ENCODE results near the gene LDLRAD4. TPM values are rescaled to one million over a fixed set of nuclear protein-coding genes. Genes with fewer than 3 reads are reported as not detected.

The LDLRAD4 gene
- total RNA-seq, 1 donor from 2014 or later = 6.7 TPM

DNA sequence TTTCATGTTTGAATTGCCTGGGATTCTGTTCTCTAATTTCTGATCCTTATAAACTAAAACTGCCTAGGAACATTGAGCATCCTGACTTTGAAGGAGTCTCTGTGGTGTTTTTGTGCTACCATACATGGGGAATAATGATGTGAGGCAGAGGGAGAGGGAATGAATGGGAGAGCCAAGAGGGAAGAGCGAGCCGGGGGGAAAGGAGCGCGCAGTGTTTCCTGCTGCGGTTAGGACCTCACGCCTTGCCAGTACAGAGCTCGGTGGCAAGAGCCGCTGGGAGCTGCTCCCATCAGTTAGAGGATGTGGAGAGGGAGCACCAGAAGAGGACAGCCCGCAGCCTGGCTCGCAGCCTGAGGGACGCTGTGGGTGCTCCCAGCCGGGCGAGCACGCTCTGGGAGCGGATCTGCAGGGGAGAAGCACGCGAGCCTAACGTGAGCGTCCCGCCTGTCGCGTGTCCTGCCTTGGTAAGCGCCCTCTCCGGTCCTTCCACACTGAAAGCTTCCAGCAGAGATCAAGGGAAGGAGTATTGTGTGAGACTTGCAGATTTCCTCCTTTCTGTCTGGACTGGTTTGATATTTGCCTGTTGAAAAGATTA is 393.1 kb downstream of the LDLRAD4 start:
- DNase-seq (ENCODE audit: low read depth in 2 of 2) = peak; percentile 14 to 38

DNA sequence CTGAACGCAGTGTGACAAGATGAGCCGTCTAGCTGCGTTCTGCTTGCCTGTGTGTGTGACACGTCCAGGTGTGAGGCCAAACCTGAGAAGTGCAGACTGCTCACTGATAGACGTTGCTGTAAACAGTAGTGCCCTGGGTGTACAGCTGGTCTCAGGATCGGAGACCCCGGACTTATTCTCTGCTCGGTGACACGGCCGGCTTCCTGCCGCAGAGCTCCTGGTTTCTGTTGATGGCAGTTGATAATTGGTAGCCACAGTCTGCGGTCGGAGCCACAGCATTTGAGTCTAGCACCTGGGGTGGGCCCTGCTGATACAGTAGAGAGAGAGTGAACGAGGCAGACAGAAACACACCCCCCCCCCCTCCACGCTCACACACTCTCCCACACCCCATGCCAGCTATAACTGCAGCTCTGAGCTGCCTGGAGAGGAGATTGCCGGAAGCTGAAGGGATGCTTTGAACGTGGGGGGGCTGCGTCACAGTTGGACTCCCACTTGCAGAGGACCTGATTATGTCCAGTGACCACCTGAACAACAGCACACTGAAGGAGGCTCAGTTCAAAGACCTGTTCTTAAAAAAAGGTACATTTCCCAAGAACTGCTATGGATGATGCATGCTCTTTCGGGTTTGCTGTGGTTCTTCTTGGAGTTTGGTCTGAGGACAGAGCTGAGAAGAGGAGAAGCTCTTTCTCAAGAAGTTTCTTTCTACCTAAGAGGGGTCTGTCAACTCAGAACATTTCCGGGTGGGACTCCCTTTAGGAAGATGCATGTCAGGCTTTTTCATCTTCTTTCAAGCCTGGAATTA is 393.8 kb downstream of the LDLRAD4 start:
- DNase-seq (ENCODE audit: low read depth in 2 of 2) = no peak

DNA sequence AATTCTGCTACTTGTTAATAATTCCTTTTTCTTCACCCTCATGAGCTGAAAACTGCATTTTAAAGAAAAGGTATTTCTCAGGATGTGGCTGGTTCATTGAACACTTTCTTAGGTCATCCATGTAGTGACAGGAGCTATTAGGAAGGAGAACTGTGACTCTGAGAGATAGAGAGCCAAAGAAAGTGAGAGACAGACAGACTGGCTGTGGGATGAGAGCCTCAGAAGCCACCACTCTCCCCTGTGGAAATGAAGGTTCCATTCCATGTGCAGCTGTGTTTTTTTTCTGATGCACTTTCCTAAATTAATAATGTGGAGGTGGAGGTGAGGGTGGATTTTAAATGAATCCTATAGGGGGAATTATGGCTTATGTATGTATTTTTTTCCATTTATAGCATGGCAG is 394.5 kb downstream of the LDLRAD4 start:
- no peak for DNase-seq (ENCODE audit: low read depth in 2 of 2)

DNA sequence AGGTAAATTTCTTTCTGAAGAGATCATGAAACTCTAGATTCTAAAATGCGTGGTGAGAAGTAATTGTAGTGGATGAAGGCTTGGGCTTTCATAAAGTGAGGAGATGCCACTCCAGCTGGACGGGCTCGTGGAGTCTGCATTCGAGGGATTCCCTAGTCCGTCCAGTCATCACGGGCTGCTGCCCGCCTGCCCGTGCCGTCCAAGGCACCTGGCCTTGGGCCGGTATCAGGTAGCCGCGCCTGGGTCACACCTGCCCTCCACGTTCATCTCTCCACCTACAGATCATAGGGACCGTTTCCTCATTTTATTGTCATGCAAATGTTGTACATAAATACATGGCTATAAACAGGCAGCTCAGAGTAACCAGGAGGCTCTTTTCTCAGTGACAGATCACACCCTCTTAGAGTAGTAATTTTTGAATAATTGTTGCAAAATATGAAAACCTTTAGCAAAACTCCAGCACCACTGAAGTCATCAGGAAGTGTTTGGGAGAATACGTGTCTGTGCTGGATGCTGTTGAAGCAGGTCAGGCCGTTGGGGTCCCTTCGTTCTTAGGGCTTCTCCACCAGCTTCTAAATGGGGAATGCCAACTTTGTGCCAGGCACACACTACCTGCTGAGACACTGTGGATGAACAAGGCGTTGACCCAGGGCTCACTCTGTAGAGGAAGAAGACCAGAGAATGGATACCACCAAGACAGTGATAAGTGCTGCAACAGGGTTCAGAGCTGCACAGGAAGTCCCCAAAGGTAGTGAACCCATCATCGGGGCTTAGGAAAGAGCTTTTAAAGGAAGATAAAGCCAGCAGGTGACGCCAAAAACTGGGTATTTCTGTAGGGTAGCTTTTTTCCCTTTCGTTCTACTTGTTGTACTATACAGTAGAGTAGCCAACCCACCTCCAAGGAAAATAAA is 395.3 kb downstream of the LDLRAD4 start:
- no peak for DNase-seq (ENCODE audit: low read depth in 2 of 2)

DNA sequence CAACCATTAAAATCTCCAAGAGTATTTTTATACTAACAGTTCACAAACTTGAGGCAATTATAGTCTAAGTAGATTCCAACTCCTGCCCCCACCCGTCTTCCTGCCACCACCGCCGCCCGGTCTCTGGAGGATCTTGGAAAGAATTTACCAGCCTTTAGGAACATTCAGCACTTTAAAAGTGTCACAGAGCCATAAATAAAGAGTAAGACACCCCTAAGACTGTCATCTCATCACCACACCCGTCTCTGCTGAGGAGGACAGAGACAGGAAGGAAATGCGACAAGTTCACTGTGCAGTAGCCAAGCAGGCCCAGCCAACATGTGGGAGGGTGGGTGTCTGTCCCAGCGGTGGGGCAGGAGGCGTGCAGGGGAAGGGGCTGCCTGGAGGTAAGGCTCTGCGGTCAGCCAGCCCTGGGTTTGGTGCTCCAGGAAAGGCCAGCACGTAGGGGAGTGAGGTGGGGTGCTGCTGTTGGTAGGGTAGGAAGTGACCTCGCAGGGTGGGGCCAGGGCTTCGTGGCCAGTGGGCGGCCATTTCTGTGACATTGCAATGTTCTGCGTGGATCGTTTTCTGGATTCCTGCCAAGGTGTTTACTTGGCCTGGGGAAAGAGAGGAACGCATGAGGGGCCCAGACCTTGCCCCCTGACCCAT is 396.2 kb downstream of the LDLRAD4 start:
- DNase-seq (ENCODE audit: low read depth in 2 of 2) = no peak

DNA sequence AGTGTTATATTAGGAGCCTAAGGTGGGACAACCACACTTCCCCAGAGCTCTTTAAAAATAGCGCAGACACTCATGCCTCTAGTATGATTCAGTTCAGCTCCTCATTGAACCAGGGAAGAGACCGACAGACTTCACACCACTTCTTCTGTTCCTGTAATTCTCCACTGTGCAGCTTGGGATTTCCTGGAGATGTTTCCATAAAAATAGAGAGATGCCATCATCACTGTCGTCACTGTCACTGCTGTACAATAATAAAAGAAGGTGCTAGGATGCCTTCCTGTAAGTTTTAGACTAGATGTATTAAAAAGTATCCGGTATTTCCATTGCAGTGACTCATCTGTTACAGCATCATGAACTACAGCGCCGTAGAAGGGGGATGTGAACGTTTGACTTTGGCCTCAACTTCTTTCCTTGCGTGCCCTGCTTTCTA is 396.9 kb downstream of the LDLRAD4 start:
- DNase-seq (ENCODE audit: low read depth in 2 of 2) = peak; percentile 24 to 26

DNA sequence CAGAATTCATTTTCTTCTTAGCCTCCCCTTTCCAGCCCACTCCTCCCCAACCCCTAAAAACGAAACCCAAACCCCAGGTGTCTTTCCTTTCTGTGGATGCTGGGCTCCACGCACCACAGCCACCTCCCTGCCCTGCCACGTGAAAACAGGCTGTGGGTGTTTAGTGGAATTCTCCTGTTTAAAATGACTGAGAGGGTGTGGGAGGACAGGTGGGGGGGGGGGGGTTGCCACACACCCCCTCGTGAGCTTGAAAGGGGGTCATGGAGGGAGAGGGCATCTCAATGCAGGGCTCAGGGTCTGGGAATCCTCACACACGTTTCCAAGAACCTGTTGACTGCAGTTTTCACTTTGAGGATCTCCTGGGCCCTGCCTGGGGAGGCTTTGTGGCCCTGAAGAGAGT is 397.5 kb downstream of the LDLRAD4 start:
- no peak for DNase-seq (ENCODE audit: low read depth in 2 of 2)

DNA sequence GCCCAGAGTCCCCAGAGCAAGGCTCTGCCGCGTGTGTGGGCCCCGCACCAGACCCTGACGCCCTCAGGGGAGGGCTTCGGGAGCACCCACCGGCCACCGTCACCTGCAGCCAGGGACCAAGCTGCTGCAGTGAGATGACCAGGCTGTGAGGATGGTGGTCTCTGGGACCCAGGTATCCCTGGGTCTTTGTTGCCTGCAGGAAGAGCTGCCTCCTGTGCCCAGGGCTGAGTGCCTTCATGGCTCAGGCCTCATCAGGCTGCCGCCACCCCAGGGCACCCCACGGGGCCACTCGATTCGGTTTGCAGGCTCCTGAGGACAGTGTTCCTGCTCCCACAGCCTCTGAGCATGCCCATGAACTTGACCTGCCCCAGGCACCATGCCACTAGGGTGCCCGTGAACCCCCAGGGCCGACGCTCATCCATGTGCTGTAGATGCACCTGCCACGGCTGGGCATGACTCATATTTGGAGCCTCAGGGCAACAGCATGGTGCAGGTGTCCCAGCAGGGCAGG is 398.0 kb downstream of the LDLRAD4 start:
- no peak for DNase-seq (ENCODE audit: low read depth in 2 of 2)

DNA sequence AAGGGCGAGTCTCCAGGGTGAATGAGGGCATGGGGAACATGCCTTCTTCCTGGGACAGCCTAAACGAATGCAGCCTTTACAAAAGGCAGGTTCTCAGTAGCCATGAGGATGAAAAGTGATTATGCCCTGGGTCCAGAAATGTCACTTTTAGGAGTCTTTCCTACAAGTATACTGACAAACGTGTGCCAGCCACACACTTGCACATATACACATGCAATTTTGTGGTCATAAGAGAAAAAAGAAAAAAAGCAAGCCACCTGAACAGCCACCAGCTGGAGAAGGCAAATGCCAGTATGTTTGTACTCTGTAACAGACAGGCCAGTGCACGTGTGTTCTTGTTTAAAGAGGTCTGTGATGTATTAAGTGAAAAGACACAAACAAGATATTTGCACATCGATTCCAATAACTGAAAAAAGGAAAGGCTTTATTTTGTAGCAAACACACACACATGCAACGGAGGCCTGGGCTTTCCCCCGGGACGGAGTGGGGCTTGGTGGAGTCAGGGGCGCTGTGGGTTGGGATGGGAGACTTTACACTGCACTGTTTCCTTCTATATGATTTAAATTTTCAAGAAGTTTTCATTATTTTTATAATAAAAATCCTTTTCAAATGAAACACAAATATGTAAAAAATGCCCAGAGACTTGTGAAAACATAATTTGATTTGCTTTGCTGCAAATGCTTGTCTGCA is 399.4 kb downstream of the LDLRAD4 start:
- DNase-seq (ENCODE audit: low read depth in 2 of 2) = no peak

DNA sequence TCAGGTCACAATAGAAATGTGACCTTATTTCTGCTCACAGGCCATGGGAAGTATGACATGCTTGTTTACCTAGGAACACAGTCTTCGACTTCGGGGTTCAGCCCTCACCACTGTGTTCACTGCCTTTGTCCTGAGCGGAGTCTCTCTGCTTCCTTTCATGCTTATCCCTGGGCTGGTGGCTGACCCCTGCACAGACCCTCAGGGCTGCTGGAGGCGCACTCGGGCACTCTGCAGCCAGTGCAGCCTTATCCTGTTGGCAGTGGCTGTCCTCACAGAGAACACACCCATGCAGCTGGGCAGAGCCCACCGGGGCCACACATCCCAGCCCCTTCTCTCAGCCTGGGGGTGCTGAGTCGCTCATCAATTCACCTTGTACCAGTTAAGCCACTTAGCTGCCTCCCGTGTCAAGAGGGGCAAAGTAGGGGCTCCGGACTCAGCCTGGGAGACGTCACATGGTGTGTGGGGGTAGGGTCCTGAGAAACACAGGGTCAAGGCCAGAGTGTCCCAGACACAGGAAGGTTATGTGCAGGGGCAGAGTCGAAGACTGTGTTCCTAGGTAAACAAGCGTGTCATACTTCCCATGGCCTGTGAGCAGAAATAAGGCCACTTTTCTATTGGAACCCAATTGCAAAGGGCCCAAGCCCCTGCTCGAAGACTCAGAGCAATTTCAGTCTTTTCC is 400.3 kb downstream of the LDLRAD4 start:
- DNase-seq (ENCODE audit: low read depth in 2 of 2) = peak in 1 of 2 donors; percentile 9

DNA sequence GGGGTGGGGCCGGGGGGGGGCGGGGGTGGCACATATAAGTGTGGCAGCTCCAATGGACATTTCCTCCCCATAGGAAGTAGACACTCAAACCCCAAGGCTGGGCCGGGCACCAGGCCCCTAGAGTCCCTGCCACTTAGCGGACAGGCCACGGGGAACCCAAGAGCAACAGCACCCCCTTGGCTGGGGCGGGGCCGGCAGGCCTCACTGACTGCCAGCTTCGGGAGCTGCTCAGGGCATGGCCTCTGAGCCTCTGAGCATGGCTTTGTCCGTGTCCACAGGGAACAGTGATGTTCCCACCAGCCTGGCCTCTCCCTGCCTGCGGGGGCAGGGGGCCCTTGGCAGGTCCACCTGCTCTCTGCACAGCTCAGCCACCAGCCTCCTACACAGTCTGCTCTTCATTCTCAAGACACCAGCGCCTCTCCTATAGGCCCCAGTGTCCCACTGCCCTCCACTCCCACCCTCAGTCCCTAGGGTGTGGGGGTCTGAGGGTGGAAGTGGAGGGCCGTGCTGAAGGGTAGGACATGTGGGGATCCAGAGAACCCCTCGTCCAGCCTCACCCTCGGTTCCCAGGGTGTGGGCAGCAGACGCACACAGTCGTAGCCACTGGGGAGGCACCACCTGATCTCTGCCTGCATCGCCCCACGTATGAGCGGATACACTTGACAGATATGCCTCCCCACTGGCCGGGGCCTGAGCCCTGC is 401.1 kb downstream of the LDLRAD4 start:
- DNase-seq (ENCODE audit: low read depth in 2 of 2) = no peak

DNA sequence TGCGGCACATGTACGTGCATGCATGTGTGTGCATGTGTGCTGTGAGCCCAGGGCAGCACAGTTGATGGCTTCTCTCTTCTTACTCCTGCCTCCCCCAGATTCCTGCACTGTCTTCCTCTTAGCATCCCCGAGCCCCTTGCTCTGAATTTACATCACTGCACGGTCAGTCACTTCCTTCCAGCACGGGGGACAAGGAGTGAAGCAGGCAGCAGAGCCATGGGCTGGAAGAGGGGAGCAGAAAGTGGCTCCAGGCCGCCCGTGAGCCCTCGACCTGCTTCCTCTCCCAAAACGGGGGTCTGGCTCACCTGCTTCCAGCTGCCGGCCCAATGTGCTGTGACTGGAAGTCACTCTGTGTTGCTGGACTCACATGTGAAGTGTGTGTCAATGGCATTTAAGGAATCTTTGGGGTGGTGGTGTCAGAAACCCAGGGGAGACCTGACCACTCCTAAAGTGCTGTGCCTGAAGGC is 401.7 kb downstream of the LDLRAD4 start:
- no peak for DNase-seq (ENCODE audit: low read depth in 2 of 2)

DNA sequence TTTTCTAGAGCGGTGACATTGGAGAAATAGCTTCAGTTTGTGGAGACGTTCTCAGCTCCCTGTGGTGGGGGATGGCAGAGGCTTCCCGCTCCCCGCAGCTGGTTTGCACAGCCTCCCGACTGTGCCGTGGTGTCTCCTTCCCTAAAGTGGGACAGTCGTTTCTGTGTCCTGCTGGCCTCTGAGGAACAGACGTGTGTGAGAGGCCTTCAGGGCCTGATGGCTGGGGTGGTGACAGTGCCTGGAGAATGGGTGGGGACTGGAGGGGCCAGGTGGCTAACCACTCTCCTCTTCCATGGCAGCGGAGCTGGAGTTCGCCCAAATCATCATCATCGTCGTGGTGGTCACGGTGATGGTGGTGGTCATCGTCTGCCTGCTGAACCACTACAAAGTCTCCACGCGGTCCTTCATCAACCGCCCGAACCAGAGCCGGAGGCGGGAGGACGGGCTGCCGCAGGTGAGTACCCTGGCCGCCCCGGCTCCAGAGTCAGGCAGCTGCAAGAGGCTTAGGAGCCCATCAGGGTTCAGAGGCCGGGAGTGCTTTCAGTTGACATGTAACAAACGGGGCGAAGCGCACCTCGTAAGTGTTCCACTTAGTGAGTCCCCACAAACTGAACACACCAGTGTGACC is 402.4 kb downstream of the LDLRAD4 start:
- no peak for DNase-seq (ENCODE audit: low read depth in 2 of 2)

DNA sequence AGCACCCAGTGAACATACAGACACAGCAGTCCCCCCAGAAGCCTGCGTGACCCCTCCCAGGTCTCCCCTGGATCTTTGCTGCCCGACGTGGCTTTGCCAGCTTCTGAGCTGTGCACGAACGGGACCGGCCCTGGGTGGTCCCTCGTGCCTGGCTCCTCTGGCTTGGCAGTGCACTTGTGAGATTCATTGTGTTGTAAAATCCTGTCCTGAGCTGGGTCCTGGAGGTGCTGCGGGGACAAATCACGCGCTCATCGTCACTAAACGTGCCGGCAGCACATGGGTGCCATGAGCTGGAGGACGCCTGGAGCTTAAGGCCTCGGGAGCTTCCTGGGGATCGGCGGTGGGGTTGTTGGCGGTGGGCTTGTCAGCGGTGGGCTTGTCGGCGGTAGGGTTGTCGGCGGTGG is 402.9 kb downstream of the LDLRAD4 start:
- no peak for DNase-seq (ENCODE audit: low read depth in 2 of 2)

DNA sequence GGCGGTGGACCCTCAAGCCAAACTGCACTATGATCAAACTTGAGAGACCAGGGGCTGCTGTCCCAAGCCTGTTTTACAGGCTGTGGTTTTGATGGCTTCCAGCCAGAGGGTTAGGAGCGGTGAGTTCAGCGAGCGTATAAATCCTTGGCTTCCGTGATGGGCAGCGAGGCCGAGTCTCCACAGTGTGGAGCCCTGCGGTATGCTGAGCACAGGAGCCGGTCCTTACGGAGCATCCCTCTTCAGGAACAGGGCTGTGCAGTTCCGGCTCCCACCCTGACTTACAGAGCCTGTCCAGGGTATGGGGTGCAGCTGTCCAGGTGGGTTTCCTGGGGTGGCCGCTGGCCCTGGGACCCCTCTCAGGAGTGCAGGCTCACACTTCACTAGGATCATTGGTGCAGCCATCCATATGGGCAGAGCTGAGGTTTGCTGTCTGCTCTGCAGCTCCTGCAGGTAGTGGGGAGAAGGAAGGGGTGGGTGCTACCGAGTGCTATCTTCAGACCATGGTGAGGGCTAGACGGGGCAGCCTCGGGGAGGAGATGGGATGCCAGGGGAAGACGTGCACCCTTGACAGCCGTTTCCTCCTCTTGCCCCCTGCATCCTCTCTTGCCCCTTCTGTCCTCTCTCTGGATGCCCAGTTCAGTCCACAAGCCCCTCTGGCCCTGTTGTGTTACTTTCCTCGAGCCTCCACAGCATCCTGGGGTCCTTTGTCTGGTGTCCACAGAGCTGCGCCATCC is 403.5 kb downstream of the LDLRAD4 start:
- no peak for DNase-seq (ENCODE audit: low read depth in 2 of 2)

DNA sequence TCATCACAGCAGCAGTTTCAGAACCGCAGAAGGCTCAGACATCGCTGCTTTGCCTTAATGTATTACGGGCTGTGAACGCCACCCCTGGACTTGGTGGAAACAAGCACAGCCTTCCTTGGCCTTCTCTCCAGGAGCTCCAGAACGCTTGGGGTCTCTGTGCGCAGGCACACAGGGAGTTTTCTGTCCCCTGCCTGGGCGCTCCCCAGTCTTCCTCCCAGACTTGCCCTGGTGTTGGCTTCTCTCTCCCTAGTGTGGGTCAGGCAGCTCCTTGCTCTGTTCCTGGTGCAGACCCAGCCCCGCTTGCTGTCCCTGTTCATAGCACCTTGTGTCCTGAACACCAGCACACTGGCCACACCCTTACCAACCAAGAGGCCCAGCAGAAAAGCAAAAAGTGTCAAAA is 404.2 kb downstream of the LDLRAD4 start:
- no peak for DNase-seq (ENCODE audit: low read depth in 2 of 2)

DNA sequence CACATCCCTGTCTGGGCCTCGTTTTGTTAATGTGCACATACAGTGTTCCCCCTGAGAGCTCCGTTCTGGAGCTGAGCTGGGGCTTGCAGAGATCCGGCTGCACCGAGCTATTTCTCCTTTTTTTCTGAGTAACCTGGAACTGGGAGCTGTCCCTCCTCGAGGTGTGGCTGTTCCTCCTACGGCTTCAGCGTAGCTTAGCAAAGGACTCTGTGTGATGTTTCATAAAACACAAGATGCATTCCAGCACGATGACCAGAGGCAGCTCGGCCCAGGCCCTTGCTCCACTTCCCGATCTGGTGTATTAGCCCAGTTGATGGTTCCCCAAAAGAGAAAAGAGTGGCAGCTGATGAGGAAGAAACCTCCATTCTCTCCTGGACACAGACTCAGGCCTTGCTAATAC is 404.8 kb downstream of the LDLRAD4 start:
- DNase-seq (ENCODE audit: low read depth in 2 of 2) = no peak

DNA sequence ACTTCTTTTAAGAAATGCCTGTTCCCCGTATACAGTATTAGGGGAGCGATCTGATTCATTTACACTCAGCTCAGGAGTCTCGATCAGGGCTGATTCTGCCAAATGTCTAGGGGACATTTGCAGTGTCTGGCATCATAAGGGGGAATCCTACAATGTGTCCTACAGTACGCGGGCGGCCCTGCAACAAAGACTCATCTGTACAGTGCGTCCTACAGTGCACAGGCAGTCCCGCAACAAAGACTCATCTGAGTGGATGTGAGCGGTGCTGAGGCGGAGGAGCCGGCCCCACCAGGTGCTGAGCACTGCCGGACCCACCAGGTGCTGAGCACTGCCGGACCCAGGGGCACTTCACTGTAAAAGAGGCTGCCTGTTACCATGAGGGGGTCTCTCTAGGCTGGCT is 405.3 kb downstream of the LDLRAD4 start:
- DNase-seq (ENCODE audit: low read depth in 2 of 2) = no peak
